MG63 (cell line): ENCODE measurements around the gene SLC35D2. TPM values are rescaled to one million over a fixed set of nuclear protein-coding genes. Genes with fewer than 3 reads are reported as not detected.

ENCODE experiments used
- DNase-seq: peaks from one replicate; pipeline ENCODE4 v3.0.0-alpha.2; 2020
- H3K27me3 ChIP-seq: fragments of 250-450 bp; sonication (Bioruptor Pico); 2 replicates; pipeline ENCODE4 v1.5.1; 2020; ENCODE audit warnings: mild to moderate bottlenecking, moderate library complexity
- H3K36me3 ChIP-seq: fragments of 250-450 bp; sonication (Bioruptor Pico); 2 replicates; pipeline ENCODE4 v1.5.1; 2020; ENCODE audit warnings: mild to moderate bottlenecking, moderate library complexity
- H3K4me3 ChIP-seq: fragments of 250-450 bp; sonication (Bioruptor Pico); 2 replicates; pipeline ENCODE4 v1.5.1; 2020; ENCODE audit warnings: mild to moderate bottlenecking, moderate library complexity
- H3K9me3 ChIP-seq: fragments of 250-450 bp; sonication (Bioruptor Pico); 2 replicates; pipeline ENCODE4 v1.5.1; 2020; ENCODE audit warnings: mild to moderate bottlenecking, moderate library complexity
- total RNA-seq: library from RNA; depleted of rRNA; stranded (reverse); fragments of >200 nt; shearing (Covaris generic); gene quantifications from 2 replicates; pipeline ENCODE4 v1.2.3, GENCODE V29; 2014; ENCODE audit warnings: low replicate concordance; rRNA removed

Gene SLC35D2
- total RNA-seq, 1 experiment from 2014 or later, result 15.4 TPM

DNA sequence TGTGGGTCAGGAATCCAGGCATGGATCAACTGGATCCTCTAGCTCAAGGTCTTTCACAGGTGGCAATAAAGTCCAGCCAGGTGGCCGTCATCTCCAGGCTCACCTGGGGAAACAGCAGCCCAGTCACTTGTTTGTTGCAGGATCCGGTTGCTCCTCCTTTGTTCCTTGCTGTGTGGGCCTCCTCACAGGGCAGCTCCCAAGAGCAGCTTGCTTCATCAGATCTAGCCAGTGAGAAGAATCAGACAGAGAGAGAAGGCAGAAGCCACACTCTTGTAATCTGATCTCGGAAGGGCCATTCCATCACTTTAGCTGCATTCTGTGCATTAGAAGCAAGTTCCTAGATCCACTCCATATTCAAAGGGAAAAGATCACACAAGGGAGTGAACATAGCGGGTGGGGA lies 78.3 kb downstream of the SLC35D2 start:
- no peaks in the 10 kb centered on the region for H3K9me3 ChIP-seq
- no peaks in the 10 kb centered on the region for H3K36me3 ChIP-seq
- DNase-seq, result no peak
- H3K27me3 ChIP-seq, result no peaks in the 10 kb centered on the region
- no peak overlapping the region for H3K4me3 ChIP-seq

DNA sequence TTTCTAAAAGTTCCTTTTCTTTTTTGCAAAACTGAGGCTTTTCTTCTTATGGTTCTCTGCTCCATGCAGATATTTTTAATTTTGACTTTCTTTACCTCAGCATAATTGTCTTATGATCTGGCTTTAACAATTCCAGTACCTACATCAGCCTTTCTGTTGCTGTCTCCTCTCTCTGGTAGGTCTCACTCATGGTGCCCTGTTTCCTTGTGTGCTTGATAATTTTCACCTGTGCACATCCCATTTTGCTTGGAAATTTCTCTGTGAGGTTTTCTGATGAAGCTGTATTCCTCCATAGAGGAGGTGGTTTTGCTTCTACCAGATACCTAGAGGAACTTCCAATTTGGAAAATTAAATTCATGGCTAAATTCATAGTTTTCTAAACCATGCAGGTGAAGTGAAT lies 79.3 kb downstream of the SLC35D2 start:
- Histone ChIP-seq H3K36me3 (no peaks in the 10 kb centered on the region), H3K4me3 (no peak overlapping the region)

DNA sequence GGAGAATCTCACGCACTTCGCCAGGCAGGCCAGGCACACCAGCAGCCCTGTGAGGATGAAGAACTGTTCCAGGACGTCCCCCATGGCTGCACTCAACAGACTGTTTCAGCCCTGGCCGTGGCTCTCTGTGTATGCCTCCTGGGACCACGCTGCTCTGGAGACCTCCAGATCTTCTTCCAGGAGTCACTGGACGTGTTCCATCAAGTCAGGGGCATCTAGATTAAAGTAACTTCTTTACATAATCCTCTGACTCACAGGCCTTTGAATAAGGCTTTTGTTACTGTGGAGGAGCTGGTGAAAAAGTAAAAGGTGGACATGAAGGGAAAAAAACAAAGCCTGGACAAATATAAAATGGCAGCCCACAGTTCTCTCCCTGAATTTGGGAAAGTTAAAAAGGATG lies 81.5 kb downstream of the SLC35D2 start, which contains the start of gene HSD17B3:
HSD17B3 (minus strand) TSS at position 156 of the 400 bp plus-strand sequence; CDS start at position 84, 72 bp downstream.
- no peaks in the 10 kb centered on the region for H3K36me3 ChIP-seq
- no peaks in the 10 kb centered on the region for H3K27me3 ChIP-seq
- no peak for DNase-seq
- H3K4me3 ChIP-seq, result no peak within 1 kb of the TSS
- no peaks in the 10 kb centered on the region for H3K9me3 ChIP-seq

More for the DNA sequence above, 79.3 kb downstream of the SLC35D2 start:
- Histone ChIP-seq H3K9me3 (no peaks in the 10 kb centered on the region), H3K27me3 (no peaks in the 10 kb centered on the region)
- DNase-seq, result no peak

DNA sequence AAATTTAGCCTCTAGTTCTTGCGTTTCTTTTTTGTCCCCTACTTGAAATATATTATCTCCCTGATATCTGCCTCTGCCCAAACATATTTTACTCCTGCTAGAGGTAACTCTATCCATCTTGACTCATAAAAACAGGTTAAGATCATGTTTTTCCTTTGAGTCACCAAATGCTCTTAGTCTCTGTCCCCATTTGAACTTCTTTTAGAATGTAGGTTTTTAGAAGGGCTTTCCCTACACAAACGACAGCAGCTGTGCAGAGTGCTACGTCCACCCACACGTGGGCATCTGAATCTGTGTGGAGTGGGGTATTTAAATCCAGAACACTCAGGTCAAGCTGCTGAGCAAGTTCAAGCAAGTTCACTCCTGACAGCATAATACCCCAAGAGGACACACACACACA lies 83.7 kb downstream of the SLC35D2 start:
- Histone ChIP-seq H3K9me3 (no peaks in the 10 kb centered on the region), H3K36me3 (no peaks in the 10 kb centered on the region)
- DNase-seq, result no peak

DNA sequence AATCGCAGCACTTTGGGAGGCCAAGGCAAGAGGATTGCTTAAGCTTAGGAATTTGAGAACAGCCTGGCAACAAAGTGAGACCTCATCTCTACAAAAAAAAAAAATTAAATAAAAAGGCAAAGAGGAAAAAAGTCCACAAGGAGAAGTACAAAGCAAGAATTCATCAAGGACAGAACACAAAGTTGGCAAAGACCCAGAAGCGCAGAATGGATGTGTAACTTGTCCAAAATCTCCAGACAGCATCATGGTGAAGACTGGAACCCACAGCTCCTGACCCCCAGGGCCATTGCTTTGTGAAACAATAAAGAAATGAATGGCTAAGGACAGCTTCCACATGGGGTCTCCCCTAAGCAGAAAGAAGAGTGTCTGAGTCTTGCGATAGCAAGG lies 89.4 kb downstream of the SLC35D2 start:
- H3K36me3 ChIP-seq, result no peaks in the 10 kb centered on the region
- H3K27me3 ChIP-seq, result no peaks in the 10 kb centered on the region
- no peak overlapping the region for H3K4me3 ChIP-seq
- no peak for DNase-seq
- H3K9me3 ChIP-seq, result no peaks in the 10 kb centered on the region

More for the DNA sequence above, 83.7 kb downstream of the SLC35D2 start:
- Histone ChIP-seq H3K4me3 (no peak overlapping the region), H3K27me3 (no peaks in the 10 kb centered on the region)

- no peak for DNase-seq
- no peaks in the 10 kb centered on the region for H3K27me3 ChIP-seq
- H3K9me3 ChIP-seq, result no peaks in the 10 kb centered on the region
- H3K36me3 ChIP-seq, result no peaks in the 10 kb centered on the region
- H3K4me3 ChIP-seq, result no peak overlapping the region
Measured at GRCh38 chr9:96293498-96294158, 89.9 kb downstream of the SLC35D2 start.

- H3K27me3 ChIP-seq, result no peaks in the 10 kb centered on the region
- H3K36me3 ChIP-seq, result no peaks in the 10 kb centered on the region
- DNase-seq, result no peak
- H3K4me3 ChIP-seq, result no peak overlapping the region
- no peaks in the 10 kb centered on the region for H3K9me3 ChIP-seq
Measured at GRCh38 chr9:96289392-96289791, 94.1 kb downstream of the SLC35D2 start.

DNA sequence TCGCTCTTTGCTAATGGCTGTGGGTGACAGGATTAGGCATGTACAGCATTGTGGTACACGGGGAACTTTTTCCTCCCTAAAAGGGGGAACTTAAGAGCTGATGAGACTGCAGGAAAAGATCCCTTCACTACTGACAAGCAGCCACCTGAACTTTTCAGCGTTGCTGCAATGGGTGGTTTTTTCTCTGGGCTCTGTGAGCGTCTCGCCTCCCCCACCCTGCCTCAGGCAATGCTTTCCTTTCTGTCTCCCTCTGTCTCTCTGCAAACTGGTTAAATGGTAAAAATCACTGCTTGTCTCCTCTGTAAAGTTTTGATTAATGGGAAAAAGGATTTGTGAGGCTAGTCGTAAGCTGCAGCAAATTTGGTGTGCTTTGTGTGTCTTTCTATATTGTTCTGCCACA lies 101.9 kb downstream of the SLC35D2 start:
- Histone ChIP-seq H3K27me3 (no peaks in the 10 kb centered on the region), H3K36me3 (no peaks in the 10 kb centered on the region), H3K4me3 (no peak overlapping the region), H3K9me3 (no peaks in the 10 kb centered on the region)
- no peak for DNase-seq

DNA sequence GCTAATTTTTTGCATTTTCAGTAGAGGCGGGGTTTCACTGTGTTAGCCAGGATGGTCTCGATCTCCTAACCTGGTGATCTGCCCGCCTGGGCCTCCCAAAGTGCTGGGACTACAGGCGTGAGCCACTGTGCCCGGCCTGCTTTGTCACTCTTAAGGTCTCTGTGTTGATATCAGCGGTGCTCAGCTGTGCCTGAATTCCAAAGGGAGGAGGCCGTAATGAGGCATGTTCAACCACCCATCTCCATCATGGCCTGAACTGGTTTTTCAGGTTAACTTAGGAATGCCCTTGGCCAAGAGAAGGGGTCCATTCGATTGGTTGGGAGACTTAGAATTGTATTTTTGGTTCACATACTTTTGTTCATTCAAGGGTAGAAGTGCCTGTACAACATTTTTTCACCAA lies 103.6 kb downstream of the SLC35D2 start:
- Histone ChIP-seq H3K4me3 (no peak overlapping the region), H3K36me3 (no peaks in the 10 kb centered on the region), H3K9me3 (no peaks in the 10 kb centered on the region; the same call in 1 of the 2 replicates), H3K27me3 (no peaks in the 10 kb centered on the region)
- DNase-seq, result no peak

GRCh38 chr9:96274939-96275338 lies 108.6 kb downstream of the SLC35D2 start:
- no peaks in the 10 kb centered on the region for H3K36me3 ChIP-seq
- no peak overlapping the region for H3K4me3 ChIP-seq
- H3K9me3 ChIP-seq, result peaks cover 7% of the 10 kb centered on the region
- no peak for DNase-seq
- no peaks in the 10 kb centered on the region for H3K27me3 ChIP-seq

Other genes with a start within 250 kb of the SLC35D2 start
- gene HSD17B3, start 81.5 kb downstream of the SLC35D2 start, total RNA-seq, result 0.36 TPM in 1 of 2 replicates, not detected in the other
- 24.0 and 25.8 TPM in 2 replicates for gene ZNF367, start 34.7 kb upstream of the SLC35D2 start, total RNA-seq
- 15.9 and 19.4 TPM in 2 replicates for gene HABP4, start 66.5 kb upstream of the SLC35D2 start, total RNA-seq
- gene CDC14B, start 236.1 kb upstream of the SLC35D2 start, total RNA-seq, result 4.0 and 14.8 TPM in 2 replicates